Measurements from ENCODE around the gene ZMYM3. TPM values are rescaled to one million over a fixed set of nuclear protein-coding genes. Genes with fewer than 3 reads are reported as not detected.

Gene ZMYM3
- total RNA-seq, 2 experiments from 2014 or later = 23.8 to 40.3 TPM

DNA sequence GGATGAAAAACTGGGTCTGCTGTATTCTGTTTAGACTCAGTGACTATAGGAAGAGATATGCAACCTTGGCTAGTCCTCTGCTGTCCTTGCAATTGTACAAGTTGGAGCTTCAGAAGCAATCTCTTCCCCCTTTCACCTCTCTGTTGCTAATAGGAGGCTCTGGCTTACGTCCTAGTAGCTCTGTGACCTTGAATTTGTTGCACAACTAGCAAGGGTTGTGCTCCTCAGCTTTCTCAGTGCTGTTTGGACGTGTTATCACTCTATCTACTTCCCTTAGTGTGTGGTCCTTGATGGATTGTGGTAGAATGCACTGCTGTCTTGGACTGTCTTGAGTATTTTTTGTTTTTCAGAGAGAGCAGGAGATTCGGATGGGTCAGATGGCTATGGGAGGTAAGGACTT, 44.2 kb upstream of the ZMYM3 start:
- POLR2A ChIA-PET = interaction anchor here (0.6 kb wide), 1 partner anchor 816 kb away, joined by 3 read pairs; no protein-coding TSS in a partner anchor
- no peak for DNase-seq (ENCODE audit: low spot score)

DNA sequence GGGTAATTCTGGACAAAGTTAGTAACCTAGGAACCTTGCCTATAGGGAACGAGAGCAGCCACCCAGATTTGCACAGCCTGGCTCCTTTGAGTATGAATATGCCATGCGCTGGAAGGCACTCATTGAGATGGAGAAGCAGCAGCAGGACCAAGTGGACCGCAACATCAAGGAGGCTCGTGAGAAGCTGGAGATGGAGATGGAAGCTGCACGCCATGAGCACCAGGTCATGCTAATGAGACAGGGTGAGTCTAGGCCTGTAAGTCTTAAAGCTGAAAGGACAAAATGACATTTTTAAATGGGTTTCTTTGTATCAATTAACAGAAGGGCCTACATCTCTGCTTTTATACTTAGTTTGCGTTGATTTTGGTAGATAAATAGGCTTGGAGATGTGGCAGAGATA, 42.9 kb upstream of the ZMYM3 start:
- Histone ChIP-seq H3K9me2 (ENCODE audit: insufficient read depth, low read length) (no peaks in the 10 kb centered on the region), H3K36me3 (ENCODE audit: insufficient read depth, low read length) (peaks cover 95% of the 10 kb centered on the region), H2AFZ (ENCODE audit: low read length) (no peak overlapping the region), H3K27ac (ENCODE audit: low read depth, low read length, poor library complexity, severe bottlenecking) (no peak overlapping the region), H3K79me2 (ENCODE audit: insufficient read depth, low read depth, low read length) (peaks cover 5% of the 10 kb centered on the region; the same call in 1 of the 2 replicates), H4K20me1 (ENCODE audit: insufficient read depth, low read length) (no peaks in the 10 kb centered on the region), H3K4me3 (ENCODE audit: low read depth, low read length, poor library complexity, severe bottlenecking) (no peak overlapping the region), H3K4me1 (ENCODE audit: insufficient read depth, low read length, poor library complexity, severe bottlenecking) (no peaks in the 10 kb centered on the region), H3K9me3 (ENCODE audit: low read length) (no peaks in the 10 kb centered on the region), H3K4me2 (ENCODE audit: low read length) (no peak overlapping the region)
- TF ChIP-seq, protein P1, sequence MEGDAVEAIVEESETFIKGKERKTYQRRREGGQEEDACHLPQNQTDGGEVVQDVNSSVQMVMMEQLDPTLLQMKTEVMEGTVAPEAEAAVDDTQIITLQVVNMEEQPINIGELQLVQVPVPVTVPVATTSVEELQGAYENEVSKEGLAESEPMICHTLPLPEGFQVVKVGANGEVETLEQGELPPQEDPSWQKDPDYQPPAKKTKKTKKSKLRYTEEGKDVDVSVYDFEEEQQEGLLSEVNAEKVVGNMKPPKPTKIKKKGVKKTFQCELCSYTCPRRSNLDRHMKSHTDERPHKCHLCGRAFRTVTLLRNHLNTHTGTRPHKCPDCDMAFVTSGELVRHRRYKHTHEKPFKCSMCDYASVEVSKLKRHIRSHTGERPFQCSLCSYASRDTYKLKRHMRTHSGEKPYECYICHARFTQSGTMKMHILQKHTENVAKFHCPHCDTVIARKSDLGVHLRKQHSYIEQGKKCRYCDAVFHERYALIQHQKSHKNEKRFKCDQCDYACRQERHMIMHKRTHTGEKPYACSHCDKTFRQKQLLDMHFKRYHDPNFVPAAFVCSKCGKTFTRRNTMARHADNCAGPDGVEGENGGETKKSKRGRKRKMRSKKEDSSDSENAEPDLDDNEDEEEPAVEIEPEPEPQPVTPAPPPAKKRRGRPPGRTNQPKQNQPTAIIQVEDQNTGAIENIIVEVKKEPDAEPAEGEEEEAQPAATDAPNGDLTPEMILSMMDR (conservative IDR thresholded peaks at IDR 0.05; ENCODE audit: low read length) = no peak
- intact Hi-C loops (cut with micrococcal nuclease; ENCODE audit: unreplicated experiment) = no loop called here
- ChIA-PET CTCF (ENCODE audit: unreplicated experiment) (no interaction called here), POLR2A (no interaction called here)
- BruUV-seq (replicated peaks) = no TSS peak
- no peak for DNase-seq (ENCODE audit: low spot score)

More for the DNA sequence above, 44.2 kb upstream of the ZMYM3 start:
- Histone ChIP-seq H3K79me2 (ENCODE audit: insufficient read depth, low read depth, low read length) (no peaks in the 10 kb centered on the region), H3K36me3 (ENCODE audit: insufficient read depth, low read length) (peaks cover 94% of the 10 kb centered on the region), H3K4me3 (ENCODE audit: low read depth, low read length, poor library complexity, severe bottlenecking) (no peak overlapping the region), H3K4me1 (ENCODE audit: insufficient read depth, low read length, poor library complexity, severe bottlenecking) (no peaks in the 10 kb centered on the region), H3K4me2 (ENCODE audit: low read length) (no peak overlapping the region), H3K9me3 (ENCODE audit: low read length) (no peaks in the 10 kb centered on the region), H2AFZ (ENCODE audit: low read length) (no peak overlapping the region), H3K9me2 (ENCODE audit: insufficient read depth, low read length) (no peaks in the 10 kb centered on the region), H3K27ac (ENCODE audit: low read depth, low read length, poor library complexity, severe bottlenecking) (no peak overlapping the region), H4K20me1 (ENCODE audit: insufficient read depth, low read length) (no peaks in the 10 kb centered on the region)
- CTCF ChIA-PET (ENCODE audit: unreplicated experiment) = no interaction called here
- TF ChIP-seq EZH2phosphoT487 (IDR thresholded peaks at IDR 0.05; ENCODE audit: borderline replicate concordance, low read depth, low read length) = no peak
- TF ChIP-seq, protein P1 (conservative IDR thresholded peaks at IDR 0.05; ENCODE audit: low read length) = no peak
- no TSS peak for BruUV-seq (replicated peaks)
- intact Hi-C loops (cut with micrococcal nuclease; ENCODE audit: unreplicated experiment) = no loop called here

DNA sequence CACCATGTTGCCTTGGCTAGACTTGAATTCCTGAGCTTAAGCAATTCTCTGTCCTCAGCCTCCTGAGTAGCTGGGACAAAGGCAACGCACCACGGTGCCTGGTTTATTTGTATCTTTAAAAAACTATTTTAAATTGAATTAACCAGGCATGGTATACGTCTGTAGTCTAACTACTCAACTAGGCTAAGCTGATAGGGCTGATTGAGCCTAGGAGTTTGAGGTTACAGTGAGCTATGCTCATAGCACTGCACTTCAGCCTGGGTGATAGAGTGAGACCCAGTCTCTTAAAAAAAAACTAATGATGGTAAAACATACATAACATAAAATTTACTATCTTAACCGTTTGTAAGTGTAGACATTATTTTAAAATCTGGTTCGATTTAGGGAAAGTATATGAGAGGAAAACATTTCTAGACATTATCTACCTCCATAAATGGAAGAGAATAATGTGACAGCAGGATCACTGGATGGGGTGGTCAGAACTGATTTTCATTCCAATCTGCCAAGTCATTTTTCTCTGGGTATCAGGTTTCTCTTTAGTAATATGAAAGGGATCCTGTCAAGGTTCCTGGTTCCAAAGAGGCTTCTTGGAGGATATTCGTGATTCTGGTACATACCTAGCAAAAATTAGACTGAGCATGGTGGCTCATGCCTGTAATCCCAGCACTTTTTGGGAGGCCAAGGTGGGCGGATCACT, 38.9 kb upstream of the ZMYM3 start:
- TF ChIP-seq EZH2phosphoT487 (IDR thresholded peaks at IDR 0.05; ENCODE audit: borderline replicate concordance, low read depth, low read length) = no peak
- TF ChIP-seq, protein P1 (conservative IDR thresholded peaks at IDR 0.05; ENCODE audit: low read length) = no peak
- Histone ChIP-seq H3K4me1 (ENCODE audit: insufficient read depth, low read length, poor library complexity, severe bottlenecking) (no peaks in the 10 kb centered on the region), H3K9me3 (ENCODE audit: low read length) (no peaks in the 10 kb centered on the region), H3K36me3 (ENCODE audit: insufficient read depth, low read length) (peaks cover 92% of the 10 kb centered on the region), H3K4me3 (ENCODE audit: low read depth, low read length, poor library complexity, severe bottlenecking) (no peak overlapping the region), H4K20me1 (ENCODE audit: insufficient read depth, low read length) (0 out of 2 replicates have a peak, but pooled peaks cover 5% of the 10 kb centered on the region), H3K79me2 (ENCODE audit: insufficient read depth, low read depth, low read length) (peaks cover 45% of the 10 kb centered on the region), H3K27ac (ENCODE audit: low read depth, low read length, poor library complexity, severe bottlenecking) (no peak overlapping the region), H3K4me2 (ENCODE audit: low read length) (no peak overlapping the region), H2AFZ (ENCODE audit: low read length) (no peak overlapping the region), H3K9me2 (ENCODE audit: insufficient read depth, low read length) (no peaks in the 10 kb centered on the region)
- intact Hi-C loops (cut with micrococcal nuclease; ENCODE audit: unreplicated experiment) = no loop called here
- BruUV-seq (replicated peaks) = no TSS peak
- ChIA-PET POLR2A (interaction anchor here (0.5 to 1.7 kb wide), 3 partner anchors 9 to 1096 kb away, joined by 5 to 6 read pairs (median 5); partner anchors contain the start of genes ITGB1BP2 and NONO), CTCF (ENCODE audit: unreplicated experiment) (no interaction called here)
- no peak for DNase-seq (ENCODE audit: low spot score)
